SH-SY5Y (cell line): Measurements from ENCODE around the gene EPS8L3.
A peak's percentile ranks its signal among the peaks of the same experiment; 100 is the strongest.

ENCODE experiments used
- GATA2 ChIP-seq: IDR thresholded peaks from 2 replicates; pipeline ENCODE4 v1.6.1; 2011; ENCODE audit warnings: mild to moderate bottlenecking, low read depth, low read length
- GATA3 ChIP-seq: IDR thresholded peaks from 2 replicates; pipeline ENCODE4 v1.6.1; 2011; ENCODE audit warnings: low read depth, mild to moderate bottlenecking, low read length, moderate library complexity

The EPS8L3 gene

DNA sequence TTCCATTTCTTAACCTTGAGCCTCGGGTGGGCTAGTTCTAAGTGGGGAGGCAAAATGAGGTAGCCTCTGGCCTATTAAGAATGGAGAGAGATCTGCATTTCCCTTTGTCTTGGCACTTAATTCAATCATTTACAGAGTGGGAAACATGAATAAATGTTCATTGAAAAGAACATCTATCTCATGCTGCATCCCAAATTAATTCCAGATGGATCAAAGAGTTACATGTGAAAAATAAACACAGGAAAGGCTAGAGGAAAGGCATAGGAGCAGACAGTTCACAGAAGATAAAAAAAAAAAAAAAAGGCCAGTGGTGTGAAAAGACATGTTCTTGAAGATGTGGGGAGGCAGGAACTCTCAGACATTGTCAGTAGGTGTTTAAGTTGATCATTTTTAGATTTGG, 35.7 kb upstream of the EPS8L3 start:
- TF ChIP-seq GATA3 = no peak
- TF ChIP-seq GATA2 = no peak

GRCh38 chr1:109796484-109797302, 33.0 kb upstream of the EPS8L3 start:
- no peak for TF ChIP-seq GATA3
- TF ChIP-seq GATA2 = 0 out of 2 replicates have a peak, but pooled peaks have one; percentile 27

DNA sequence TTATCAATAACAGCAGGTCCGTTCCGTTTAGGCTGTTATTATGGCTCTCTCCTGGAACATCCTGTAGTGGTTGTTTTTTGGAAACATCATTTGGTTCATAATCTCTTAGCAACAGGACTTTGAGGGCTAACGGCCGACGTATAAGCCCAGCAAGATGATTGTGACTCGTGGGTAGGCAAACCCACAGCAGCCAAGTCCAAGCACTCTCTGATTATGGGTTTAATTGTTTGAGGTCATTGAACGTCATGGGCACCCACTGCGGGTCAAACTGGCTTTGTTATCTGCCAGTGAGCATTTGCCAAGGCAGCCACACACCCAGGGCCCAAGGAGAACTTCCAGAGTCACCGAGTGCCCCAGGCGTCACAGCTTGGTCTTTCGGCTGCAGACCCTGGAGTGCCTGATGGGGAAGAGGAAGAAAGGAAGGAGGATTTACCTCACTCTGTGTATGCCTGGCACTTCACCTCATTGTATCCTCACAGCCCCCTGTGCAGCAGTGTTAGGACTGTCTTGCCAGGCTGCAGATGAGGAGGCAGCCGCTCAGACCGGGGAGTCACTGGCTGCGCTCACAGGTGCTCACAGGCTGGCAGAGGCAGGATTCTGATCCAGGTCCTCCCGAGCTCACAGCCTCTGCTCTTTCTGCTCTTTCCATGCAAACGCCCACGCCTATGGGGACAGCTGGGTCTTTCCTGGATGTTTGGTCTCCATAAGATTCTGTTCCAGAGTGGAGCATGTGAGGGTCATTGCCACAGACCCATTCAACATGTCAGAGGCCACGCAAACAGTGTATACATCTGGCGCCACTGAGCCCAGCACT, 30.8 kb upstream of the EPS8L3 start:
- TF ChIP-seq GATA3 (no peak), GATA2 (no peak)

GRCh38 chr1:109793486-109794318, 30.0 kb upstream of the EPS8L3 start:
- no peak for TF ChIP-seq GATA3
- peak; percentile 58 for TF ChIP-seq GATA2

- TF ChIP-seq GATA2 = no peak
- TF ChIP-seq GATA3 = no peak
Observed at GRCh38 chr1:109793089-109793485, 29.4 kb upstream of the EPS8L3 start.

DNA sequence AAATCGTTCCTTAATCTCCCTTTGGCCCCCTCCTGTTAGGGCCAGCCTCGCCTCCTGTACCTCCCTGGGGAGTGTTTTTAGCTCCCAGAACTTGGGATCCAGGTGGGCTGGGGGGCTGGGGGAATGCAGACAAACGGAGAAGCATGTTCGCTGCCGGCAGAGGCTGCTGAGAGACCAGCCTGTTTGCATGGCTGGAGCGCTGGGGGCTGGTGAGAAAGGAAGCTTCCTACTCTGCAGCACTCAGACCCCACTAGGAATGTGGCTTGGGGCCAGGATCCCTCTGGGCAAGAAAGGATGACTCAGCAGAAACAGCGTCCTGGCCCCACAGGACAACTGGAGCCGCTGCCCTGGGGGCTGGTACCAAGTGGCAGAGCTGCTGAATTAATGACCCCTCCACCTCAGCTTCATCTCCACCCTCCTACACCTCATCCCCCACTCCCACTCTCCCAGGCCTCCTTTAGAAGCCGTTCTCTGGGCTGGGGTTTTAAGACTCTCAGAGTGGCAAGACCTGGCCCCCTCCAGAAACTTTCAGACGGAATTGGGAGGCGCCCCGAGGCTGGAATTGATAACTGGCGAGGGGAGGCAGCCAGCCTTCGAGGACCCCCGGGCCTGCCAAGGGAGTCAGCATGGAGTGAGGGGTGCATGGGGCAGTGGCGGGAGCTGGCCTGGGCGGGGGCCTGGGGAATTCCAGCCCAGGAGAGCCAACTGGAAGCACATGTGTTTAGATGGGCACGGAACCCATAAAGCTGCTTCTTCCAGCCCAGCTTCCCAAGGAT, 28.5 kb upstream of the EPS8L3 start:
- TF ChIP-seq GATA2 (no peak), GATA3 (no peak)

DNA sequence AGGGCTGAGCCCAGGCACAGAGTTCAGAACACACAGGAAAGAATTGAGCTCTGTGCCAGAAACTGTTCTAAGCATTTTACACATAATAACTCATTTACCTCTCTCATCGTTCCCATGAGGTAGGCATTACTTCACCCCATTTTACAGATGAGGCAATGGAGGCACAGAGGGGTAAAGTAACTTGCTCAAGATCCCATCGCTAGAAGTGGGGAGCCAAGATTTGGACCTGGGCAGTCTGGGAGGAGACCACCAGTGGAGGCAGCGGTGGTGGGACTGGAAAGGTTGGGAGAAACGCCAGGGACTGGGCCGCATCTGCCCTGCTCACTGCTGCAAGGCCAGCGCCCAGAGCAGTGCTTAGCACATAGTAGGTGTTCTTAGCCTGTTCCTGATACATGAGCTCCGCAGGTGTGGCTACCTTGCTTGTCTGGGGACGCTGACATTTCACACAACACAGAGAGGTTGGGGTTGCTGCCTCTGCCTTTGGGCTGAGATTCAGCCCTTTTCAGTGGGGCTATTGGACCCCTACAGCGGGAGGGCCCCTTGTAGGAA, 27.8 kb upstream of the EPS8L3 start:
- TF ChIP-seq GATA3 = no peak
- TF ChIP-seq GATA2 = no peak

DNA sequence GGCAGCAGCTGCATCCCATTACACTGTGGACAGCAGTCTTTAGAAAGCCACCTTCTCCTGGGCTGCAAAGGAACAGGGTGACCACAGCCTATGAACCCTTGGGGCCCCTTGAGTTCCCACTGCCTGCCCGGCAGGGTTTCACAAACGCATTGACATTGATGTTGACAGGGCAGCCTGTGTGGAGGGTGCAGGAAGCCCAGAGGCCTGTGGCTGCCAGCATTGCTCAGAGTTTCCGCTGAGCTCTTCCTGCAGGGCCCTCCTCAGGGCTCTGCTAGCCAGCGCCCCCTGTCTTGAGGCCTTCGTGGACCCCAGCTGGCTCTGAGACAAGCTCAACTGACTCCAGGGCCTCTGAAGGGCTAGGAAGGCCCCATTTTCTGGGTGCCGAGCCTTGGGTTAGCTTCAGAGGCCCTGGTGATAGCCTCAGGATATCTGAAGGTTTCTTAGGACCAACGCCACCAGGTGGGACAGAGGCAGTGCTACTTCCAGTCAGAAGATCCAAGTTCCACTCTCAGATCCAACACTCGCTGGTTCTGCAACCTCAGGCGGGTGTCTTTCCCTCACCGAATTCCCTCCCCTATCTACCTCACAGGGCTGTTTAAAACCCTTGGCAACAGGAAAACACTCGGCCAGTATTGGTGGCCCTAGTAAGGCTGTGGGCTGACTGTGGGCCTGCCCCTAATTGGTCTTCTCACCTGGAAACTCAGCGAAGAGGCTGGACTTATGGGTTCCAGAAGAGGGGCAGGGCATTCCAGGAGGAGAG, 27.2 kb upstream of the EPS8L3 start:
- TF ChIP-seq GATA2 (no peak), GATA3 (no peak)

DNA sequence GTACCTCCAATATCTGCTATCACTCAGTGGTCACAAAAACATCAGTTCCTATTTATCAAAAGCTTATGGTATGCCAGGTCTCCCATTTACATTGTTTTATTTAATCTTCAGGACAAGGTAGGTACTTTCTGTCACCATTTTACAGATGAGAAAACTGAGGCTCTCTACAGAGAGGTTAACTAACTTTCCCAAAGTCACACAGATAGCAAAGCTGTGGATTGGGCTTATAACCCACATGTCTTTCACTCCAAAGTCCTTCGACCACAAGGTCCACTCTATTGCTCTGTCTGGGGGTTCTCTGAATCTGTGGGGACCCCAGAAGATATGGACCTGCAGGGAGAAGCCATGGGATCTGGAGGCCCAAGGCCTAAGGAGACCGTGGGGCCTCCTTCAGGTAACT, 26.6 kb upstream of the EPS8L3 start:
- no peak for TF ChIP-seq GATA3
- no peak for TF ChIP-seq GATA2

- TF ChIP-seq GATA3 = no peak
- TF ChIP-seq GATA2 = no peak
Observed at GRCh38 chr1:109789551-109790180, 25.9 kb upstream of the EPS8L3 start.

GRCh38 chr1:109788695-109789521, 25.2 kb upstream of the EPS8L3 start:
- TF ChIP-seq GATA3 (no peak), GATA2 (no peak)
